Kidney (tissue), 14 donors: Measurements from ENCODE around the gene JADE2. TPM values are rescaled to one million over a fixed set of nuclear protein-coding genes. Genes with fewer than 3 reads are reported as not detected.

Source experiments
- DNase-seq, 5 donors: peaks; one replicate each; pipeline ENCODE4 v3.0.0-alpha.2; 2013 to 2020
- FAIRE-seq: peaks from 2 replicates; lab custom pipeline; 2012; peaks lifted over from hg19 to GRCh38; lab: Jason Lieb, UNC
- H3K27ac ChIP-seq, 2 donors: one replicate each; pipeline ENCODE4 v1.7.0; 2013; ENCODE audit warnings: low read depth in 2 of 2, low read length in 2 of 2, inconsistent platforms in 1 of 2
- H3K27me3 ChIP-seq: one replicate; pipeline ENCODE4 v1.7.1; 2013; ENCODE audit warnings: low read length, inconsistent platforms; ENCODE audit not compliant: control insufficient read depth, insufficient read depth
- H3K36me3 ChIP-seq, 3 donors: one replicate each; pipeline versions ENCODE4 v1.7.0 to v1.7.1; 2013; ENCODE audit warnings: low read length in 3 of 3, control low read depth in 1 of 3, inconsistent platforms in 1 of 3; ENCODE audit not compliant: insufficient read depth in 3 of 3, control insufficient read depth in 2 of 3
- H3K4me1 ChIP-seq, 3 donors: one replicate each; pipeline versions ENCODE4 v1.7.0 to v1.7.1; 2013; ENCODE audit warnings: low read length in 3 of 3, inconsistent platforms in 1 of 3, low read depth in 1 of 3; ENCODE audit not compliant: control insufficient read depth in 2 of 3, insufficient read depth in 2 of 3
- H3K4me3 ChIP-seq, 3 donors: one replicate each; pipeline versions ENCODE4 v1.7.0 to v1.8.1; 2013; ENCODE audit warnings: low read length in 3 of 3, control low read depth in 1 of 3, inconsistent platforms in 1 of 3
- H3K9ac ChIP-seq, 3 donors: one replicate each; pipeline versions ENCODE4 v1.7.0 to v1.7.1; 2013; ENCODE audit warnings: low read length in 3 of 3, control low read depth in 1 of 3, inconsistent platforms in 1 of 3
- H3K9me3 ChIP-seq, 3 donors: one replicate each; pipeline versions ENCODE4 v1.7.0 to v1.7.1; 2013; ENCODE audit warnings: low read length in 3 of 3, control low read depth in 1 of 3, inconsistent platforms in 1 of 3; ENCODE audit not compliant: control insufficient read depth in 2 of 3, insufficient read depth in 1 of 3
- intact Hi-C: fragments of 100-400 bp; cut with DNase I; formaldehyde crosslinking; loops from one replicate; pipeline ENCODE4 v1.11.1; 2022
- polyA plus RNA-seq: library from polyadenylated mRNA; stranded (reverse); fragments of 350-450 nt; fragmentation: Illumina TruSeq; extraction: RNeasy Lipid Tissue Mini Kit (QIAGEN cat#74804); gene quantifications from one replicate; pipeline ENCODE4 v1.2.3, GENCODE V29; 2014; ENCODE audit warnings: low read depth, low replicate concordance; ENCODE audit not compliant: insufficient read depth
- total RNA-seq: library from RNA; stranded (reverse); fragmentation: NEBNext Ultra II Directional; extraction: Animal tissue kit (Norgen Biotek cat#: 25700); gene quantifications from one replicate; pipeline ENCODE4 v1.2.1, GENCODE V29; 2021
- TF ChIP-seq, protein P1 (sequence below): IDR thresholded peaks from 3 replicates; pipeline ENCODE4 v1.5.1; 2012; ENCODE audit warnings: mild to moderate bottlenecking, moderate library complexity, borderline replicate concordance; ENCODE audit not compliant: insufficient read depth; ENCODE audit errors: extremely low read depth
- donor health status: control.
- donor health status: control.
- donor health status: control.
- donor health status: control.
- donor health status: control.
- donor health status: DM: yes; HTN: yes; CAD: no.
- donor health status: Normal renal cell carcinoma (clear cell type).

Gene JADE2
- total and polyA plus RNA-seq, 2 donors from 2014 or later, result 9.2 to 99.6 TPM

DNA sequence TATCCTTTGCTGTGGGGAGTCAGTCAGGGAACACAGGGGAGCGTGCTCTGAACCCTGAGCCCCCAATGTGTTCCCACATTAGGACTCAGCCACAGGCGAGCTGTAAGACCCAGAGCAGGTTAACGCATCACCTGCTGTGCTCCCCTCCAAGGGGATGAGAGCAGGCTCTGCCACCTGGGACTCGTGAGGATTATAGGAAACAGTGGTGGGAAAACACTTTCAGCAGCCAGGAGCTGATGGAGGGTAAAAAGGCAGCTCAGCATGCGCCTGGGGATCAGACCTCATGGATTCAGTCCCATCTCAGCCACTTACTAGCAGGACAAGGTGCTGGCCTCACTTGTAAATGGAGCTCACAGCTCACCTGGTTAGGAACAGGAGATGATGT, 9.2 kb downstream of the JADE2 start:
- TF ChIP-seq, protein P1, sequence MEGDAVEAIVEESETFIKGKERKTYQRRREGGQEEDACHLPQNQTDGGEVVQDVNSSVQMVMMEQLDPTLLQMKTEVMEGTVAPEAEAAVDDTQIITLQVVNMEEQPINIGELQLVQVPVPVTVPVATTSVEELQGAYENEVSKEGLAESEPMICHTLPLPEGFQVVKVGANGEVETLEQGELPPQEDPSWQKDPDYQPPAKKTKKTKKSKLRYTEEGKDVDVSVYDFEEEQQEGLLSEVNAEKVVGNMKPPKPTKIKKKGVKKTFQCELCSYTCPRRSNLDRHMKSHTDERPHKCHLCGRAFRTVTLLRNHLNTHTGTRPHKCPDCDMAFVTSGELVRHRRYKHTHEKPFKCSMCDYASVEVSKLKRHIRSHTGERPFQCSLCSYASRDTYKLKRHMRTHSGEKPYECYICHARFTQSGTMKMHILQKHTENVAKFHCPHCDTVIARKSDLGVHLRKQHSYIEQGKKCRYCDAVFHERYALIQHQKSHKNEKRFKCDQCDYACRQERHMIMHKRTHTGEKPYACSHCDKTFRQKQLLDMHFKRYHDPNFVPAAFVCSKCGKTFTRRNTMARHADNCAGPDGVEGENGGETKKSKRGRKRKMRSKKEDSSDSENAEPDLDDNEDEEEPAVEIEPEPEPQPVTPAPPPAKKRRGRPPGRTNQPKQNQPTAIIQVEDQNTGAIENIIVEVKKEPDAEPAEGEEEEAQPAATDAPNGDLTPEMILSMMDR, result no peak
- Histone ChIP-seq H3K27ac (no peak overlapping the region), H3K9ac (no peak overlapping the region), H3K4me3 (no peak overlapping the region), H3K36me3 (peaks cover 0 to 30% (median 28%) of the 10 kb centered on the region in 3 donors), H3K27me3 (no peaks in the 10 kb centered on the region), H3K4me1 (peaks cover 0 to 26% (median 6%) of the 10 kb centered on the region in 3 donors), H3K9me3 (no peaks in the 10 kb centered on the region)
- FAIRE-seq (no peak), DNase-seq (no peak)
- intact Hi-C loops, result no loop called here

DNA sequence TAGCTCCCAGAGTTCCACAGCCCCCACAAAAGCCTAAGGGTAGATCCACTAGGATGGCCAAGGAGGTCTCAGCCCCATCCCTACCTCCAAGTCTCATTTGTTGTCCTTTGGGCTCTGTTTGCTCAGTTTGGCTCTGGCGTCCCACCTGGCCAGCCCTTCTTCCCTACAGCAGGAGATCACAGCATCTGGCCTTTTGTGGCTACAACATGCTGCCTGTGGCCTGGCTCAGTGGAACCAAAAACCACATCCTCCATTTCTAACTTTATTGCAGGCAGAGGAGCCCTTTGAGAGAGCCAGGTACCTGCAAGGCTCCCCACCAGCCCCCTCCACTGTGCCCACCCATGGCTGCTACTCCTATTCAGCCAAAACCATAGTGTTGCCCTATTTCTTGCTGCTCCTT, 11.4 kb downstream of the JADE2 start:
- H3K4me1 ChIP-seq, result peaks cover 0 to 15% (median 6%) of the 10 kb centered on the region in 3 donors
- peaks cover 0 to 47% (median 36%) of the 10 kb centered on the region in 3 donors for H3K36me3 ChIP-seq
- H3K27ac ChIP-seq, result no peak overlapping the region
- no peak overlapping the region for H3K9ac ChIP-seq
- intact Hi-C loops, result no loop called here
- H3K4me3 ChIP-seq, result no peak overlapping the region
- H3K27me3 ChIP-seq, result no peaks in the 10 kb centered on the region
- H3K9me3 ChIP-seq, result no peaks in the 10 kb centered on the region
- no peak for FAIRE-seq
- TF ChIP-seq, protein P1, result no peak
- no peak for DNase-seq

DNA sequence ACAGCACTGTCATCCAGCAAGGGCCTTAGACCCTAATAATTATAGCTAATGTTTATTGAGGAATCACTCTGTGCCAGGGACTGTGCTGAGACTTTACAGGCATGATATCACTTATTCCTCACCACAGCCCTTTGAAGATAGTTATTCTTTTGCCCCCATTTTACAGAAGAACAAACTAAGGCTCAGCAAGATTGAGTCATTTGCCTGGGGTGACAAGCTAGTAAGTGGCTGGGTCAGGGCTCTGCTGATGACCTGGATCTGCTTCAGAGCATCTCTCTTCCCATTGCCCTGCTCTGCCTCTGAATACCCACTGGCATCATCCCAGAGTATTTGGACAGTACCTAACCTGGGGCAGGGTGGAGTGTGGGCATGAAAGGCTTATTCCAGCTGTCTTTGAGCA, 11.8 kb downstream of the JADE2 start:
- intact Hi-C loops, result no loop called here
- H3K9me3 ChIP-seq, result no peaks in the 10 kb centered on the region
- no peak overlapping the region for H3K4me3 ChIP-seq
- no peak for FAIRE-seq
- no peaks in the 10 kb centered on the region for H3K27me3 ChIP-seq
- TF ChIP-seq, protein P1, result no peak
- H3K9ac ChIP-seq, result no peak overlapping the region
- H3K27ac ChIP-seq, result no peak overlapping the region
- peaks cover 0 to 50% (median 36%) of the 10 kb centered on the region in 3 donors for H3K36me3 ChIP-seq
- no peak for DNase-seq
- H3K4me1 ChIP-seq, result peaks cover 0 to 13% (median 6%) of the 10 kb centered on the region in 3 donors

DNA sequence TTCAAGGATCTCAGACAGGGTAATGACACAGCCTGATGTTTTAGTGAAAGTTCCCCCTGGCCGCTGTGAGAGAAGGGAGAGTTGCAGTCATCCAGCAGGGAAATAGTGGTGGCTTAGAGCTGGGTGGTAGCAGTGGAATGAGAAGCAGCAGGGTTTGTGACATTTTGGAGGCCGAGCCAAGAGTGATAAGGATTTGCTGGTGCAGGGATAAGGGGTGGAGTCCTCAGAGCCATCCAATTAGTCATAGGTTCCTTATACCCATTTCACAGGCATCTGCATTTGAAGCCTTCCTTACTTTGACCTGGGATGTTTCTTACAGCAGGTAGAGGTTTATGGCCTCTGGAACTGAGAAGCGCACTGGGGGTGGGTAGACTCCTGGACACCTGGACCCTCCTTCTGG, 12.8 kb downstream of the JADE2 start:
- intact Hi-C loops, result no loop called here
- H3K9me3 ChIP-seq, result no peaks in the 10 kb centered on the region
- no peak overlapping the region for H3K9ac ChIP-seq
- H3K36me3 ChIP-seq, result peaks cover 0 to 50% (median 36%) of the 10 kb centered on the region in 3 donors
- no peak overlapping the region for H3K27ac ChIP-seq
- H3K4me3 ChIP-seq, result no peak overlapping the region
- TF ChIP-seq, protein P1, result no peak
- no peak for FAIRE-seq
- H3K4me1 ChIP-seq, result peaks cover 0 to 9% (median 0%) of the 10 kb centered on the region in 3 donors
- no peak for DNase-seq
- H3K27me3 ChIP-seq, result no peaks in the 10 kb centered on the region
